NCI-H1105 treated with DMSO at 0.1 percent for 48 hours (cell line): ENCODE results near the gene IL18BP.

Source experiments
- DNase-seq: peaks from one replicate; lab custom pipeline; 2025; lab: John Stamatoyannopoulos, UW

The IL18BP gene

DNA sequence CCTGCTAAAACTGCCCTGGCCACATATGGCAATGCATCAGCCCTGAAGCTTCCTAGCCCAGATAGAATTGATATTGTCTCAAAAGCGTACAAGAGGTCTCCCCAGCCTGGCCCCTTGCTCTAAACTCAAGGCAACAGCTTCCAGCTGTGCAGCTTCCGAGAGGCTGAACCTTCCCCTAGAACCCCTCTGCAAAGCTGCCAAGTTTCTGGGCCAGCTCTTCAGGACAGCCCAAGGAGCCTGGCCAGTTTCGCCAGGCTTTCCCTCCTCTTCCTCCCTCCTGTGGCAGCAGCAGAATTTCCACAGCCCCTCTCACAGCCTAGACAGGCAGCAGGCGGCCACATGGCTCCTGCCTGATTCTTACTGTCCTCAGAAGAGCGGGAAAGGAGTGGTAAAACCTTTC is 47.1 kb downstream of the IL18BP start:
- no peak for DNase-seq

DNA sequence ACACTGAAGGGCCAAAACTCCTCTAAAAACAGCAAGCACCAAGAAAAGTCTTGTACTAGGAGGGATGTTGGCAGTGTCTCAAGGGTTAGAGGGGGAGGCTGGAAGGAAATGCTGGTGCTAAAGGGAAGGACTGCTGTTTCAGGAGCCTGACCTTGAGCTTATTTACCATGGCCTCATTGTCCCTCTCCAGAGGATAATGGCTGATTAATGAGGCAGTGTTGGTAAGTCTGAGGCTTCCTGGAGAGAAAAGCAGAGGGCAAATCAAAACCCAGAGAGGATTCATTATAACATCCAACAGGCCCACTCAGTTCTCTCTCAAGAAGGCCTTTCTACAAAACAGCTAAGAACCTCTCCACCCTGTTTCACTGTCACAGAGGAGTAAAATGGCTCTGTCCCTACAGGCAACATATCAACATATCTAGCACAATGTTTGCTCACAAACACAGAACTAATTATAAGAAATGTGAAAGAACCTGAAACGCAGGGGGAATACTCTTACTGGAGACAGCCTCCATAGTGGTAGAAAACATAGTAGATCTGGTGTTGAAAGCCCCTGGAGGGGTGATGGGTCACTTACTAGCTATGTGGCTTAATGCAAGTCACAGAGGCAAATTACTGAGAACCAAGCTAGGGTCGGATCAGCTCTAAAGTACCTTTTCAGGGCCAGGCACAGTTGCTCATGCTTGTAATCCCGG is 50.2 kb downstream of the IL18BP start:
- DNase-seq = no peak
